Endometrial microvascular endothelial cells (primary cell): ENCODE data around the gene XK. TPM values are rescaled to one million over a fixed set of nuclear protein-coding genes. Genes with fewer than 3 reads are reported as not detected.

ENCODE experiments used
- total RNA-seq: library from RNA; depleted of rRNA; stranded (reverse); fragments of >200 nt; gene quantifications from one replicate; pipeline ENCODE4 v1.2.3, GENCODE V29; 2015; ENCODE audit errors: inconsistent ontology term

The XK gene
- total RNA-seq, 1 donor from 2014 or later = not detected

Other genes with a start within 250 kb of the XK start
- gene LANCL3, start 114.1 kb upstream of the XK start, total RNA-seq = 0.09 TPM
- not detected for gene CYBB, start 94.3 kb downstream of the XK start, total RNA-seq
- 26.5 TPM for gene DYNLT3, start 161.8 kb downstream of the XK start, total RNA-seq